K562 (cell line): ENCODE results near the gene APC. TPM values are rescaled to one million over a fixed set of nuclear protein-coding genes. Genes with fewer than 3 reads are reported as not detected.

Experiments used
- ATAC-seq: fragments of 200-7000 bp; cut with Tn5 transposase; 3 replicates; pipeline ENCODE4 v1.9.1; 2020; ENCODE audit warnings: moderate library complexity
- BruUV-seq: library from RNA; stranded (reverse); fragments of 400-500 nt; replicated peaks from 2 replicates; lab custom pipeline; 2021; lab: Mats Ljungman, UMichigan
- CTCF ChIA-PET: fragments of 300-600 bp; formaldehyde crosslinking; extraction: SDS; loops from one replicate; lab custom pipeline; 2021; ENCODE audit warnings: low intra/inter-chr PET ratio; lab: Yijun Ruan, JAX
- POLR2A ChIA-PET: fragments of 300-600, 350-650 bp; sonication (Branson Sonifier 250); formaldehyde crosslinking; extraction: SDS; loops from one replicate; lab custom pipeline; 2021; ENCODE audit warnings: antibody characterized with exemption, inconsistent platforms; lab: Yijun Ruan, JAX
- DNase-seq, 4 experiments: peaks; one replicate each; pipeline versions ENCODE4 v3.0.0 to v3.0.0-alpha.2; 2011 to 2018; ENCODE audit warnings: low spot score in 3 of 4, mixed read lengths in 3 of 4; ENCODE audit errors: extremely low read depth in 1 of 4
- FAIRE-seq: peaks from 2 replicates; lab custom pipeline; 2011; peaks lifted over from hg19 to GRCh38; lab: Jason Lieb, UNC
- H2AFZ ChIP-seq: 2 replicates; pipeline ENCODE4 v1.6.0; 2011; ENCODE audit warnings: low read depth, low read length, control low read depth, inconsistent platforms
- H3K27ac ChIP-seq: fragments of 200-600 bp; 3 replicates; pipeline ENCODE4 v1.8.0; 2011; ENCODE audit warnings: low read depth, mild to moderate bottlenecking, control low read depth, inconsistent platforms, low read length, moderate library complexity, mixed read lengths; ENCODE audit errors: extremely low read depth
- H3K27me3 ChIP-seq, 2 experiments: fragments of 300-600 bp in 1 of 2; 2 replicates in 1 of 2; 3 replicates in 1 of 2; pipeline versions ENCODE4 v1.6.0 to v1.8.0; 2011; ENCODE audit warnings: inconsistent platforms in 2 of 2, low read length in 2 of 2, mild to moderate bottlenecking in 1 of 2, mixed read lengths in 1 of 2, moderate library complexity in 1 of 2; ENCODE audit not compliant: control insufficient read depth in 2 of 2, insufficient read depth in 2 of 2
- H3K36me3 ChIP-seq: fragments of 300-600 bp; 3 replicates; pipeline ENCODE4 v1.8.0; 2011; ENCODE audit warnings: mild to moderate bottlenecking, low read length, inconsistent platforms; ENCODE audit not compliant: control insufficient read depth, insufficient read depth
- H3K4me1 ChIP-seq, 2 experiments: fragments of 200-600 bp in 1 of 2; replicated peaks in 1 of 2; 2 replicates in 1 of 2; 3 replicates in 1 of 2; pipeline versions ENCODE4 v1.5.1 to v1.8.0; 2011; ENCODE audit warnings: inconsistent platforms in 2 of 2, low read length in 2 of 2, mild to moderate bottlenecking in 1 of 2, mixed read lengths in 1 of 2, moderate library complexity in 1 of 2; ENCODE audit not compliant: control insufficient read depth in 2 of 2, insufficient read depth in 2 of 2
- H3K4me2 ChIP-seq: 2 replicates; pipeline ENCODE4 v1.6.1; 2011; ENCODE audit warnings: low read length, control low read depth, inconsistent platforms, mixed read lengths; ENCODE audit not compliant: insufficient read depth
- H3K4me3 ChIP-seq: fragments of 200-600 bp; sonication (generic), shearing (Covaris generic); 2 replicates; pipeline ENCODE4 v1.5.1; 2016; ENCODE audit warnings: control low read depth, inconsistent platforms
- H3K79me2 ChIP-seq: fragments of 200-600 bp; 3 replicates; pipeline ENCODE4 v1.8.0; 2011; ENCODE audit warnings: low read length, inconsistent platforms; ENCODE audit not compliant: control insufficient read depth, insufficient read depth
- H3K9ac ChIP-seq, 2 experiments: 2 replicates each; pipeline versions ENCODE4 v1.6.0 to v1.6.1; 2011; ENCODE audit warnings: low read depth in 2 of 2, low read length in 2 of 2, control low read depth in 1 of 2, inconsistent platforms in 1 of 2, mild to moderate bottlenecking in 1 of 2, mixed read lengths in 1 of 2; ENCODE audit not compliant: insufficient read depth in 1 of 2
- H3K9me1 ChIP-seq: one replicate; pipeline ENCODE4 v1.6.0; 2011; ENCODE audit warnings: inconsistent platforms, mild to moderate bottlenecking, low read length, moderate library complexity; ENCODE audit not compliant: control insufficient read depth, insufficient read depth
- H3K9me3 ChIP-seq: replicated peaks from 2 replicates; pipeline ENCODE4 v1.5.1; 2011; ENCODE audit warnings: low read depth, low read length, inconsistent platforms; ENCODE audit not compliant: control insufficient read depth, insufficient read depth
- H4K20me1 ChIP-seq: replicated peaks from 2 replicates; pipeline ENCODE4 v1.6.1; 2011; ENCODE audit warnings: low read length, inconsistent platforms, mixed read lengths; ENCODE audit not compliant: control insufficient read depth, insufficient read depth
- BACH1 ChIP-seq: fragments of 200-800 bp; sonication (Bioruptor generic); IDR thresholded peaks from 2 replicates; pipeline ENCODE4 v1.6.1; 2016; ENCODE audit warnings: missing genetic modification characterization, missing compliant biosample characterization
- CTBP1 ChIP-seq: fragments of 450-650 bp; IDR thresholded peaks from 2 replicates; pipeline ENCODE4 v1.6.1; 2016; ENCODE audit warnings: borderline replicate concordance
- FOXK2 ChIP-seq, 2 experiments: fragments of 450-650 bp; IDR thresholded peaks in 1 of 2; conservative IDR thresholded peaks in 1 of 2; 2 replicates each; pipeline ENCODE4 v1.6.1; 2016; ENCODE audit warnings: low read depth in 2 of 2, mild to moderate bottlenecking in 1 of 2
- JUND ChIP-seq, 2 experiments: IDR thresholded peaks; 2 replicates in 1 of 2; 3 replicates in 1 of 2; pipeline ENCODE4 v1.6.1; 2011; ENCODE audit warnings: borderline replicate concordance in 2 of 2, low read depth in 2 of 2, low read length in 2 of 2, improper control_type of control experiment in 1 of 2, missing biosample characterization in 1 of 2, missing genetic modification characterization in 1 of 2, missing genetic modification reagents in 1 of 2
- POLR2AphosphoS5 ChIP-seq: IDR thresholded peaks from 2 replicates; pipeline ENCODE4 v1.6.1; 2011; ENCODE audit warnings: mild to moderate bottlenecking, low read depth, low read length, moderate library complexity; ENCODE audit not compliant: control insufficient read depth, insufficient read depth
- SAFB ChIP-seq: fragments of 200-400 bp; formaldehyde crosslinking; IDR thresholded peaks from 2 replicates; pipeline ENCODE4 v1.6.1; 2017; ENCODE audit warnings: low read depth, low read length, borderline replicate concordance
- TCF3 ChIP-seq: sonication (generic); formaldehyde crosslinking; IDR thresholded peaks from 2 replicates; pipeline ENCODE4 v1.4.0; 2020; ENCODE audit warnings: mild to moderate bottlenecking, missing genetic modification reagents
- U2AF2 ChIP-seq: fragments of 200-400 bp; formaldehyde crosslinking; optimal IDR thresholded peaks from 2 replicates; pipeline ENCODE3; 2017; ENCODE audit warnings: low read depth, mild to moderate bottlenecking, low read length
- ZNF449 ChIP-seq: fragments of 250-450 bp; sonication (Bioruptor Pico); IDR thresholded peaks from 2 replicates; pipeline ENCODE4 v1.8.0; 2022; ENCODE audit warnings: moderate library complexity, mild to moderate bottlenecking, inconsistent platforms
- WGBS: fragments of 100-300 bp; shearing (Covaris generic); methylation state at CpG from one replicate; pipeline ENCODE4 v1.1.6; 2016; ENCODE audit warnings: low coverage, mixed read lengths; ENCODE audit not compliant: insufficient coverage; ENCODE audit errors: missing lambda C conversion rate; 5-methylcytosine and 5-hydroxymethylcytosine counted together
- in situ Hi-C: fragments of 300-500 bp; cut with MboI; formaldehyde crosslinking; loops from 4 replicates; pipeline ENCODE4 v1.15.0; 2018; ENCODE audit warnings: inconsistent platforms, mixed read lengths
- intact Hi-C: fragments of 100-400 bp; cut with micrococcal nuclease; formaldehyde crosslinking; loops from 2 replicates; pipeline ENCODE4 v1.14.2; 2022
- polyA plus RNA-seq, 8 experiments: library from polyadenylated mRNA; depleted of rRNA in 4 of 8; stranded (reverse) in 5 of 8; unstranded in 3 of 8; fragments of >200 nt; fragmentation: Nextera tagmentation in 2 of 8; fragmentation: Illumina TruSeq in 1 of 8; extraction: Ambion mirVana in 2 of 8; extraction: Trizol in 1 of 8; gene quantifications; 2 replicates each; pipeline versions ENCODE4 v1.2.1 to v1.2.3, GENCODE V29; 2011 to 2014; ENCODE audit warnings: inconsistent platforms in 1 of 8, missing spikeins in 1 of 8
- total RNA-seq, 7 experiments: library from RNA; depleted of rRNA in 6 of 7; stranded (reverse); fragments of >200 nt in 6 of 7; fragmentation: Illumina TruSeq in 2 of 7; extraction: Trizol in 2 of 7; gene quantifications; 2 replicates each; pipeline versions ENCODE4 v1.2.1 to v1.2.3, GENCODE V29; 2011 to 2021; ENCODE audit warnings: low replicate concordance in 1 of 7
- TF ChIP-seq, protein P1 (sequence below): fragments of 250-450 bp; sonication (Bioruptor Pico); IDR thresholded peaks from 2 replicates; pipeline ENCODE4 v1.5.0; 2021
- TF ChIP-seq, protein P2 (sequence below): fragments of 250-450 bp; sonication (Bioruptor Pico); IDR thresholded peaks from 2 replicates; pipeline ENCODE4 v1.4.0; 2020

The APC gene
- total and polyA plus RNA-seq, 9 of the 15 experiments (the other 6 are each of a cell fraction or from before 2014, with no cell fraction given) = 5.7 to 29.5 (median 15.4) TPM

GRCh38 chr5:112878760-112879159 is 141.1 kb downstream of the APC start (continued):
- TF ChIP-seq TCF3 (CRISPR knock-in tag) = peak; percentile 92
- no peak for TF ChIP-seq ZNF449 (CRISPR knock-in tag)
- TF ChIP-seq FOXK2 (conservative IDR thresholded peaks at IDR 0.05 in 1 of 2, IDR thresholded peaks at IDR 0.05 in 1 of 2; ENCODE audit: low read depth in 2 of 2) = no peak
- peak; percentile 78; the same call in 1 of the 2 replicates for TF ChIP-seq POLR2AphosphoS5
- TF ChIP-seq CTBP1 = peak; percentile 75
- TF ChIP-seq, protein P1, sequence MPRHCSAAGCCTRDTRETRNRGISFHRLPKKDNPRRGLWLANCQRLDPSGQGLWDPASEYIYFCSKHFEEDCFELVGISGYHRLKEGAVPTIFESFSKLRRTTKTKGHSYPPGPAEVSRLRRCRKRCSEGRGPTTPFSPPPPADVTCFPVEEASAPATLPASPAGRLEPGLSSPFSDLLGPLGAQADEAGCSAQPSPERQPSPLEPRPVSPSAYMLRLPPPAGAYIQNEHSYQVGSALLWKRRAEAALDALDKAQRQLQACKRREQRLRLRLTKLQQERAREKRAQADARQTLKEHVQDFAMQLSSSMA (CRISPR knock-in tag) = no peak

GRCh38 chr5:112880219-112880964 is 142.7 kb downstream of the APC start:
- no peaks in the 10 kb centered on the region for H3K9me3 ChIP-seq
- peaks cover 79% of the 10 kb centered on the region for H3K36me3 ChIP-seq
- in situ Hi-C loops (no loop called here), intact Hi-C loops (no loop called here)
- CTCF ChIA-PET = no interaction called here
- peaks cover 5% of the 10 kb centered on the region for H4K20me1 ChIP-seq
- DNase-seq (no peak), FAIRE-seq (no peak), ATAC-seq (no peak)
- H3K27me3 ChIP-seq = no peaks in the 10 kb centered on the region
- H3K4me3 ChIP-seq = no peak overlapping the region
- H3K9me1 ChIP-seq = no peaks in the 10 kb centered on the region
- POLR2A ChIA-PET = interaction anchor here (0.7 to 1.0 kb wide), 2 partner anchors 20 to 40 kb away, joined by 3 to 4 read pairs; no protein-coding TSS in a partner anchor
- H2AFZ ChIP-seq = no peak overlapping the region
- no peak overlapping the region for H3K27ac ChIP-seq
- H3K9ac ChIP-seq = no peak overlapping the region
- peaks cover 0 to 16% of the 10 kb centered on the region in 2 experiments; a peak in 3 of 5 replicates for H3K4me1 ChIP-seq
- BruUV-seq = no TSS peak
- H3K79me2 ChIP-seq = peaks cover 3% of the 10 kb centered on the region; the same call in 1 of the 3 replicates
- 83% methylated on average over 2 of the region's 2 CpGs for WGBS
- no peak overlapping the region for H3K4me2 ChIP-seq
- TF ChIP-seq SAFB (no peak), U2AF2 (no peak), JUND (IDR thresholded peaks at IDR 0.05; ENCODE audit: borderline replicate concordance, low read depth, low read length) (no peak), JUND (tag; IDR thresholded peaks at IDR 0.05; ENCODE audit: borderline replicate concordance, low read depth, low read length) (no peak), BACH1 (no peak)
- TF ChIP-seq, protein P2, sequence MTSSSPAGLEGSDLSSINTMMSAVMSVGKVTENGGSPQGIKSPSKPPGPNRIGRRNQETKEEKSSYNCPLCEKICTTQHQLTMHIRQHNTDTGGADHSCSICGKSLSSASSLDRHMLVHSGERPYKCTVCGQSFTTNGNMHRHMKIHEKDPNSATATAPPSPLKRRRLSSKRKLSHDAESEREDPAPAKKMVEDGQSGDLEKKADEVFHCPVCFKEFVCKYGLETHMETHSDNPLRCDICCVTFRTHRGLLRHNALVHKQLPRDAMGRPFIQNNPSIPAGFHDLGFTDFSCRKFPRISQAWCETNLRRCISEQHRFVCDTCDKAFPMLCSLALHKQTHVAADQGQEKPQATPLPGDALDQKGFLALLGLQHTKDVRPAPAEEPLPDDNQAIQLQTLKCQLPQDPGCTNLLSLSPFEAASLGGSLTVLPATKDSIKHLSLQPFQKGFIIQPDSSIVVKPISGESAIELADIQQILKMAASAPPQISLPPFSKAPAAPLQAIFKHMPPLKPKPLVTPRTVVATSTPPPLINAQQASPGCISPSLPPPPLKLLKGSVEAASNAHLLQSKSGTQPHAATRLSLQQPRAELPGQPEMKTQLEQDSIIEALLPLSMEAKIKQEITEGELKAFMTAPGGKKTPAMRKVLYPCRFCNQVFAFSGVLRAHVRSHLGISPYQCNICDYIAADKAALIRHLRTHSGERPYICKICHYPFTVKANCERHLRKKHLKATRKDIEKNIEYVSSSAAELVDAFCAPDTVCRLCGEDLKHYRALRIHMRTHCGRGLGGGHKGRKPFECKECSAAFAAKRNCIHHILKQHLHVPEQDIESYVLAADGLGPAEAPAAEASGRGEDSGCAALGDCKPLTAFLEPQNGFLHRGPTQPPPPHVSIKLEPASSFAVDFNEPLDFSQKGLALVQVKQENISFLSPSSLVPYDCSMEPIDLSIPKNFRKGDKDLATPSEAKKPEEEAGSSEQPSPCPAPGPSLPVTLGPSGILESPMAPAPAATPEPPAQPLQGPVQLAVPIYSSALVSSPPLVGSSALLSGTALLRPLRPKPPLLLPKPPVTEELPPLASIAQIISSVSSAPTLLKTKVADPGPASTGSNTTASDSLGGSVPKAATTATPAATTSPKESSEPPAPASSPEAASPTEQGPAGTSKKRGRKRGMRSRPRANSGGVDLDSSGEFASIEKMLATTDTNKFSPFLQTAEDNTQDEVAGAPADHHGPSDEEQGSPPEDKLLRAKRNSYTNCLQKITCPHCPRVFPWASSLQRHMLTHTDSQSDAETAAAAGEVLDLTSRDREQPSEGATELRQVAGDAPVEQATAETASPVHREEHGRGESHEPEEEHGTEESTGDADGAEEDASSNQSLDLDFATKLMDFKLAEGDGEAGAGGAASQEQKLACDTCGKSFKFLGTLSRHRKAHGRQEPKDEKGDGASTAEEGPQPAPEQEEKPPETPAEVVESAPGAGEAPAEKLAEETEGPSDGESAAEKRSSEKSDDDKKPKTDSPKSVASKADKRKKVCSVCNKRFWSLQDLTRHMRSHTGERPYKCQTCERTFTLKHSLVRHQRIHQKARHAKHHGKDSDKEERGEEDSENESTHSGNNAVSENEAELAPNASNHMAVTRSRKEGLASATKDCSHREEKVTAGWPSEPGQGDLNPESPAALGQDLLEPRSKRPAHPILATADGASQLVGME (CRISPR knock-in tag) = no peak
